Measurements from ENCODE around the gene LPP.

The LPP gene

GRCh38 chr3:188544012-188544411, 390.1 kb downstream of the LPP start:
- no peak for DNase-seq (ENCODE audit: low read depth in 2 of 2)

- DNase-seq (ENCODE audit: low read depth in 2 of 2) = no peak
Observed at GRCh38 chr3:188546835-188547670, 393.1 kb downstream of the LPP start.

- peak in 1 of 2 donors; percentile 11 for DNase-seq (ENCODE audit: low read depth in 2 of 2)
Observed at GRCh38 chr3:188553569-188553968, 399.6 kb downstream of the LPP start.

GRCh38 chr3:188554404-188554803, 400.4 kb downstream of the LPP start:
- DNase-seq (ENCODE audit: low read depth in 2 of 2) = no peak

- DNase-seq (ENCODE audit: low read depth in 2 of 2) = no peak
Observed at GRCh38 chr3:188557235-188557634, 403.3 kb downstream of the LPP start.

GRCh38 chr3:188558343-188559071, 404.6 kb downstream of the LPP start:
- no peak for DNase-seq (ENCODE audit: low read depth in 2 of 2)

- no peak for DNase-seq (ENCODE audit: low read depth in 2 of 2)
Observed at GRCh38 chr3:188559072-188559429, 405.1 kb downstream of the LPP start.

- no peak for DNase-seq (ENCODE audit: low read depth in 2 of 2)
Observed at GRCh38 chr3:188559856-188560255, 405.9 kb downstream of the LPP start.

- no peak for DNase-seq (ENCODE audit: low read depth in 2 of 2)
Observed at GRCh38 chr3:188562144-188562543, 408.2 kb downstream of the LPP start.

GRCh38 chr3:188567478-188568195, 413.7 kb downstream of the LPP start:
- no peak for DNase-seq (ENCODE audit: low read depth in 2 of 2)

GRCh38 chr3:188568736-188569135, 414.8 kb downstream of the LPP start:
- no peak for DNase-seq (ENCODE audit: low read depth in 2 of 2)

GRCh38 chr3:188571531-188572095, 417.7 kb downstream of the LPP start:
- no peak for DNase-seq (ENCODE audit: low read depth in 2 of 2)

- DNase-seq (ENCODE audit: low read depth in 2 of 2) = no peak
Observed at GRCh38 chr3:188573291-188573940, 419.5 kb downstream of the LPP start.

- DNase-seq (ENCODE audit: low read depth in 2 of 2) = no peak
Observed at GRCh38 chr3:188573956-188574355, 420.0 kb downstream of the LPP start.

GRCh38 chr3:188574885-188575284, 420.9 kb downstream of the LPP start:
- no peak for DNase-seq (ENCODE audit: low read depth in 2 of 2)

GRCh38 chr3:188575501-188575900, 421.5 kb downstream of the LPP start:
- no peak for DNase-seq (ENCODE audit: low read depth in 2 of 2)

GRCh38 chr3:188577539-188577938, 423.6 kb downstream of the LPP start:
- no peak for DNase-seq (ENCODE audit: low read depth in 2 of 2)

- no peak for DNase-seq (ENCODE audit: low read depth in 2 of 2)
Observed at GRCh38 chr3:188578576-188579363, 424.8 kb downstream of the LPP start.

GRCh38 chr3:188580223-188580622, 426.3 kb downstream of the LPP start:
- DNase-seq (ENCODE audit: low read depth in 2 of 2) = no peak

GRCh38 chr3:188580659-188581058, 426.7 kb downstream of the LPP start:
- no peak for DNase-seq (ENCODE audit: low read depth in 2 of 2)

- no peak for DNase-seq (ENCODE audit: low read depth in 2 of 2)
Observed at GRCh38 chr3:188581365-188581764, 427.4 kb downstream of the LPP start.
